Measurements from ENCODE around the gene STKLD1.

GRCh38 chr9:133420392-133420827 is 44.2 kb downstream of the STKLD1 start:
- TF ChIP-seq CTCF (IDR thresholded peaks at IDR 0.05) (no peak), POLR2A (IDR thresholded peaks at IDR 0.05) (no peak)

Data from lower leg skin (tissue), 3 donors.